Parathyroid adenoma (tissue), 2 donors: ENCODE data around the gene CYB561.

Experiments
- H2AFZ ChIP-seq: fragments of 300-600 bp; sonication (generic); one replicate; pipeline ENCODE4 v1.7.0; 2017; ENCODE audit warnings: antibody characterized with exemption, mild to moderate bottlenecking
- H3K27ac ChIP-seq: fragments of 300-600 bp; sonication (generic); one replicate; pipeline ENCODE4 v1.7.0; 2017
- H3K27me3 ChIP-seq: fragments of 300-600 bp; sonication (generic); one replicate; pipeline ENCODE4 v1.7.0; 2017; ENCODE audit warnings: low read length; ENCODE audit not compliant: control insufficient read depth, insufficient read depth
- H3K36me3 ChIP-seq: fragments of 300-600 bp; sonication (generic); one replicate; pipeline ENCODE4 v1.7.0; 2017; ENCODE audit warnings: low read length; ENCODE audit not compliant: control insufficient read depth, insufficient read depth
- H3K4me1 ChIP-seq: fragments of 300-600 bp; sonication (generic); one replicate; pipeline ENCODE4 v1.7.0; 2017; ENCODE audit warnings: control low read depth
- H3K4me2 ChIP-seq: fragments of 300-600 bp; sonication (generic); one replicate; pipeline ENCODE4 v1.7.0; 2017; ENCODE audit warnings: low read length
- H3K4me3 ChIP-seq: fragments of 300-600 bp; sonication (generic); one replicate; pipeline ENCODE4 v1.7.0; 2017; ENCODE audit warnings: low read depth, low read length
- H3K79me2 ChIP-seq: fragments of 300-600 bp; sonication (generic); one replicate; pipeline ENCODE4 v1.7.0; 2017; ENCODE audit warnings: control low read depth
- H3K9ac ChIP-seq: fragments of 300-600 bp; sonication (generic); one replicate; pipeline ENCODE4 v1.7.0; 2017; ENCODE audit warnings: mild to moderate bottlenecking
- H3K9me3 ChIP-seq: fragments of 300-600 bp; sonication (generic); one replicate; pipeline ENCODE4 v1.7.0; 2017; ENCODE audit warnings: low read length; ENCODE audit not compliant: control insufficient read depth
- TF ChIP-seq, protein P1 (sequence below): fragments of 300-600 bp; sonication (generic); IDR thresholded peaks from one replicate; pipeline ENCODE4 v1.7.0; 2017; ENCODE audit warnings: antibody characterized with exemption, mild to moderate bottlenecking
- donor health status: primary hyperparathyroidism.

The CYB561 gene

DNA sequence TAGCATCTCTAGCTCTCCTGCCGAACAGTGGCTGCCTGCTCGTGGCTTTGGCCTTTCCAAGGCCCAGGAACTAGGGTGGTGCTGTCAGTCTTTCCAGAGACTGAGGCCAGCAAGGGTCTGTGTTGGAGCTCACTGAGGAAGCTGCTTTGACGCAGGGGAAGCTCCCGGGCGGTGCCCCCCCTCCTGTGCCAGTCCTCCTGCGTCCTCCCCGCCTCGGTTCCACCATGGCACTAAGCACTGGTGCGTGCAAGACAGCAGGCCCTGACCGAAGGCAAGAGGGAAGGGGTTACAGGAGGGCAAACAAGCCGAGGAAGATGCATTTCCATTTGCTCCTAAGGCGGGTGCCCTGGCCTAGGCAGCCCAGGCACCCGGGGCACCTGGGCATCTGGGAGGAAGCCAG, 4.5 kb downstream of the CYB561 start:
- Histone ChIP-seq H3K4me1 (peaks cover 79% of the 10 kb centered on the region), H3K9me3 (no peaks in the 10 kb centered on the region), H3K36me3 (no peaks in the 10 kb centered on the region), H3K4me2 (peak overlapping the region; percentile 15), H3K4me3 (peak overlapping the region; percentile 9), H3K9ac (peak overlapping the region; percentile 49), H2AFZ (no peak overlapping the region), H3K27ac (peak overlapping the region; percentile 98), H3K27me3 (no peaks in the 10 kb centered on the region), H3K79me2 (peaks cover 23% of the 10 kb centered on the region)
- TF ChIP-seq, protein P1, sequence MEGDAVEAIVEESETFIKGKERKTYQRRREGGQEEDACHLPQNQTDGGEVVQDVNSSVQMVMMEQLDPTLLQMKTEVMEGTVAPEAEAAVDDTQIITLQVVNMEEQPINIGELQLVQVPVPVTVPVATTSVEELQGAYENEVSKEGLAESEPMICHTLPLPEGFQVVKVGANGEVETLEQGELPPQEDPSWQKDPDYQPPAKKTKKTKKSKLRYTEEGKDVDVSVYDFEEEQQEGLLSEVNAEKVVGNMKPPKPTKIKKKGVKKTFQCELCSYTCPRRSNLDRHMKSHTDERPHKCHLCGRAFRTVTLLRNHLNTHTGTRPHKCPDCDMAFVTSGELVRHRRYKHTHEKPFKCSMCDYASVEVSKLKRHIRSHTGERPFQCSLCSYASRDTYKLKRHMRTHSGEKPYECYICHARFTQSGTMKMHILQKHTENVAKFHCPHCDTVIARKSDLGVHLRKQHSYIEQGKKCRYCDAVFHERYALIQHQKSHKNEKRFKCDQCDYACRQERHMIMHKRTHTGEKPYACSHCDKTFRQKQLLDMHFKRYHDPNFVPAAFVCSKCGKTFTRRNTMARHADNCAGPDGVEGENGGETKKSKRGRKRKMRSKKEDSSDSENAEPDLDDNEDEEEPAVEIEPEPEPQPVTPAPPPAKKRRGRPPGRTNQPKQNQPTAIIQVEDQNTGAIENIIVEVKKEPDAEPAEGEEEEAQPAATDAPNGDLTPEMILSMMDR: no peak

DNA sequence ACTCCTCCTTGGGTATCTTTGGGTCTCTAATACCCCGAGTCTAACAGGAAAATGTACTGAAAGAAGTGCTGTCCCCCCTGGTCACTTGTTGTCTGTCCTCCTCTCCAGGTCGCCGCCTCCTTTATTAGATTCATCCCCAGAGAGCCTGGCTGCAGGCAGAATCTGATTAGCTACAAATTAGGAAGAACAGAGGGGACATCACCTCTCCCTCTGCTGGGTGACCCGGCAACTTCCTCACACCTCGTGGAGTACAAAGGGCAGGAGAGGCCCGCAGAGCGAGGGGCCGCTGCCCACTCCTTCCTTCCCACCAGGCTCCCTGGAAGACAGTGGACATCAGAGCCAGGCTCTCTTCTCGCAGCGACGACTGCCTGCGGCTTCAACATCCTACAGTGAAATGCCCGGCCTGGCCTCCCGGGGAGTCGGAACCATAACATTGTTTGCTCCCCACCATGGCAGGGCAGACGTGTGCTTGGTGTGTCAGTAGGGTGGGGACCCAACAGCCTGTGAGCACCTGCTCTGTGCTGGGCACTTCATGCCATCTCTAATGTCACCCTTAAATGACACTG, 5.3 kb downstream of the CYB561 start:
- H3K36me3 ChIP-seq: no peaks in the 10 kb centered on the region
- H3K4me1 ChIP-seq: peaks cover 82% of the 10 kb centered on the region
- H3K27me3 ChIP-seq: no peaks in the 10 kb centered on the region
- H3K4me2 ChIP-seq: peak overlapping the region; percentile 15
- peak overlapping the region; percentile 98 for H3K27ac ChIP-seq
- no peaks in the 10 kb centered on the region for H3K9me3 ChIP-seq
- H3K9ac ChIP-seq: peak overlapping the region; percentile 49
- H3K4me3 ChIP-seq: peak overlapping the region; percentile 9
- no peak overlapping the region for H2AFZ ChIP-seq
- TF ChIP-seq, protein P1: no peak
- H3K79me2 ChIP-seq: peaks cover 23% of the 10 kb centered on the region

DNA sequence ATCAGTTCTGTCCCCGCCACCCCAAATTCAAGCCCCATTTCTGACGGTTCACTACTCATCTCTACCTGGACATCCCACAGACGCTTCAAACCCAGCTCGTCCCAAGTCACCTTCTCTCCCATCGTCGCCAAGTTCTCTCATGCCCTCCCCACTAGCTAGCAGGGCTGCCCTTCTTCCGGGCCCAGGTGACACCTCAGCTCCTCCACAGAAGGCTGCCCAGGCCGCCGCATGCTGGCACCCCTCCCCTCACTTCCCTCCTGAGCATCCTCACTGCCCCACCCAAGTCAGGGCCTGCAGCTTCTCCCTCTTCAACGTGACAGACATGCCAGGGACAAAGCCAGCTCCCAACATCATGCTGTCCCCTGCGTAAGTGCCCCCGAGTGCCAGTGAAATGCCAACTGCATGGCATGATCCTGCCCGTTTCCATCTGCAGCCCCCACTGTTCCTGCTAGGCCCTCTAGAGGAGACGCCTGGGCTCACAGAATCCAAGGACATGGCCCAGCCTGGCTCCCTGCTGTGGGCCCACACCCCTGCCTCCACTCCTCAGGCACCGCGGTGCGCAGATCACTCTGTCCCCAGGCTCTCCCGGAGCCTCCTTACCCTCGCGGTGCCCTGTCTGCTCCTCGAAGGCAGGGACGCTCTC, 5.9 kb downstream of the CYB561 start:
- H3K27me3 ChIP-seq: no peaks in the 10 kb centered on the region
- no peak overlapping the region for H3K4me3 ChIP-seq
- no peak overlapping the region for H3K4me2 ChIP-seq
- peak overlapping the region; percentile 49 for H3K9ac ChIP-seq
- peaks cover 23% of the 10 kb centered on the region for H3K79me2 ChIP-seq
- peaks cover 87% of the 10 kb centered on the region for H3K4me1 ChIP-seq
- peak overlapping the region; percentile 98 for H3K27ac ChIP-seq
- TF ChIP-seq, protein P1: no peak
- H3K9me3 ChIP-seq: no peaks in the 10 kb centered on the region
- H2AFZ ChIP-seq: no peak overlapping the region
- H3K36me3 ChIP-seq: no peaks in the 10 kb centered on the region

DNA sequence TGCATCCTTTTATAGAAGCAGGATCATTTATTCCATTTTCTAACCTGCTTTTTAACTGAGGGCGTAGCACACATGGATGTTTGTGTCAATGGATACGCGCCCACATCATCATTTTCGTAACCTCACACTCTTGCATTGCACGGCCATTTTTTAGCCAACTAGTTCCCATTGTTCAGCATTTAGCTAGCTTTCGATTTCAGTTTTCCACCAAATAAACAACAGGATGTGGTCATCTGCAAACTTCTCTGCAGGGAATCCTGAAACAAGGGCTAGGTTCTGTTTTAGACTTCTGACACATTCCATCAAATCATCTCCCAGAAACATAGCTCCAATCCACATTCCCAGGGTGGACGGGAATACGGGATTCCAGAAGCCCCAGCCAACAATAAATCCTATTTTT, 6.4 kb downstream of the CYB561 start:
- H3K9ac ChIP-seq: no peak overlapping the region
- H3K27ac ChIP-seq: peak overlapping the region; percentile 98
- H3K4me1 ChIP-seq: peaks cover 88% of the 10 kb centered on the region

More for the DNA sequence above, 6.4 kb downstream of the CYB561 start:
- H3K27me3 ChIP-seq: no peaks in the 10 kb centered on the region
- H3K4me3 ChIP-seq: no peak overlapping the region
- peaks cover 23% of the 10 kb centered on the region for H3K79me2 ChIP-seq
- no peak overlapping the region for H3K4me2 ChIP-seq
- no peaks in the 10 kb centered on the region for H3K9me3 ChIP-seq
- TF ChIP-seq, protein P1: no peak
- no peaks in the 10 kb centered on the region for H3K36me3 ChIP-seq
- no peak overlapping the region for H2AFZ ChIP-seq
